H1 (cell line): ENCODE measurements around the gene OR6V1.

Experiments
- CEBPB ChIP-seq: IDR thresholded peaks from 2 replicates; pipeline ENCODE4 v1.6.1; 2012; ENCODE audit warnings: low read depth, low read length
- CHD1 ChIP-seq: IDR thresholded peaks from 2 replicates; pipeline ENCODE4 v1.6.1; 2012; ENCODE audit warnings: low read depth, low read length, improper control_type of control experiment
- CREB1 ChIP-seq: IDR thresholded peaks from 2 replicates; pipeline ENCODE4 v1.6.1; 2012; ENCODE audit warnings: inconsistent platforms
- CTCF ChIP-seq, 3 experiments: IDR thresholded peaks; 1 replicate in 2 of 3; 2 replicates in 1 of 3; pipeline versions ENCODE4 v1.5.1 to v1.6.1; 2011; ENCODE audit warnings: low read length in 3 of 3, mild to moderate bottlenecking in 3 of 3, inconsistent platforms in 2 of 3, low read depth in 1 of 3, moderate library complexity in 1 of 3; ENCODE audit not compliant: insufficient read depth in 1 of 3; ENCODE audit errors: control extremely low read depth in 1 of 3
- EP300 ChIP-seq, 2 experiments: IDR thresholded peaks; 1 replicate in 1 of 2; 2 replicates in 1 of 2; pipeline ENCODE4 v1.6.1; 2011 to 2012; ENCODE audit warnings: low read depth in 2 of 2, low read length in 2 of 2, mild to moderate bottlenecking in 2 of 2, borderline replicate concordance in 1 of 2, inconsistent platforms in 1 of 2, moderate library complexity in 1 of 2
- EZH2 ChIP-seq: fragments of 200-600 bp; sonication (generic); IDR thresholded peaks from 2 replicates; pipeline ENCODE4 v1.7.1; 2012; ENCODE audit warnings: low read depth, mild to moderate bottlenecking, moderate library complexity, low read length, inconsistent platforms; ENCODE audit not compliant: severe bottlenecking
- MAX ChIP-seq: IDR thresholded peaks from 2 replicates; pipeline ENCODE4 v1.6.1; 2012; ENCODE audit warnings: inconsistent platforms
- NRF1 ChIP-seq: IDR thresholded peaks from 2 replicates; pipeline ENCODE4 v1.6.1; 2011; ENCODE audit warnings: mild to moderate bottlenecking, low read depth, low read length, improper control_type of control experiment
- POLR2AphosphoS5 ChIP-seq: IDR thresholded peaks from 2 replicates; pipeline ENCODE4 v1.6.1; 2011; ENCODE audit warnings: low read depth, low read length
- RXRA ChIP-seq: IDR thresholded peaks from 2 replicates; pipeline ENCODE4 v1.6.1; 2011; ENCODE audit warnings: low read depth, mild to moderate bottlenecking, low read length, moderate library complexity; ENCODE audit not compliant: insufficient read depth
- SUZ12 ChIP-seq: fragments of 200-600 bp; sonication (generic); IDR thresholded peaks from 2 replicates; pipeline ENCODE4 v1.6.1; 2012; ENCODE audit warnings: mild to moderate bottlenecking, inconsistent platforms, low read length, moderate library complexity, mixed read lengths
- TAF1 ChIP-seq: IDR thresholded peaks from 2 replicates; pipeline ENCODE4 v1.6.1; 2011; ENCODE audit warnings: mild to moderate bottlenecking, low read depth, low read length
- TCF12 ChIP-seq: IDR thresholded peaks from 2 replicates; pipeline ENCODE4 v1.6.1; 2011; ENCODE audit warnings: low read depth, mild to moderate bottlenecking, low read length

- TF ChIP-seq CTCF (IDR thresholded peaks at IDR 0.05; ENCODE audit: control extremely low read depth in 1 of 3, insufficient read depth in 1 of 3, low read depth in 1 of 3, low read length in 3 of 3) (no peak), MAX (no peak), TCF12 (no peak), POLR2AphosphoS5 (no peak), CREB1 (no peak), SUZ12 (no peak), RXRA (no peak), EP300 (IDR thresholded peaks at IDR 0.05; ENCODE audit: borderline replicate concordance in 1 of 2, low read depth in 2 of 2, low read length in 2 of 2) (no peak), EZH2 (no peak), CEBPB (no peak), CHD1 (no peak), TAF1 (no peak), NRF1 (no peak)
Measured at GRCh38 chr7:143074141-143074540, 22.0 kb downstream of the OR6V1 start.
